ENCODE results near the gene IFT57.

- TF ChIP-seq LEF1 (IDR thresholded peaks at IDR 0.05; ENCODE audit: borderline replicate concordance) (no peak), ELF4 (IDR thresholded peaks at IDR 0.05) (no peak), ARNT (IDR thresholded peaks at IDR 0.05) (no peak), HDGF (IDR thresholded peaks at IDR 0.05; ENCODE audit: borderline replicate concordance) (no peak), FOXA1 (IDR thresholded peaks at IDR 0.05) (no peak), SP1 (IDR thresholded peaks at IDR 0.05) (no peak), BHLHE40 (IDR thresholded peaks at IDR 0.05; ENCODE audit: borderline replicate concordance) (no peak), FOXM1 (IDR thresholded peaks at IDR 0.05; ENCODE audit: borderline replicate concordance) (no peak), NFRKB (IDR thresholded peaks at IDR 0.05) (no peak)
Measured at GRCh38 chr3:108182339-108182738, 39.9 kb downstream of the IFT57 start.

Measured in HEK293T (cell line).